NCI-H2227 treated with DMSO at 0.1 percent for 48 hours (cell line): ENCODE measurements around the gene CXCL9.
"Not testable (repeated sequence)": the region's sequence is repeated elsewhere in the genome, so short reads cannot be mapped to it uniquely, and the experiment has no call there.

Experiments used
- DNase-seq: peaks from one replicate; lab custom pipeline; 2025; lab: John Stamatoyannopoulos, UW

CXCL9 gene

DNA sequence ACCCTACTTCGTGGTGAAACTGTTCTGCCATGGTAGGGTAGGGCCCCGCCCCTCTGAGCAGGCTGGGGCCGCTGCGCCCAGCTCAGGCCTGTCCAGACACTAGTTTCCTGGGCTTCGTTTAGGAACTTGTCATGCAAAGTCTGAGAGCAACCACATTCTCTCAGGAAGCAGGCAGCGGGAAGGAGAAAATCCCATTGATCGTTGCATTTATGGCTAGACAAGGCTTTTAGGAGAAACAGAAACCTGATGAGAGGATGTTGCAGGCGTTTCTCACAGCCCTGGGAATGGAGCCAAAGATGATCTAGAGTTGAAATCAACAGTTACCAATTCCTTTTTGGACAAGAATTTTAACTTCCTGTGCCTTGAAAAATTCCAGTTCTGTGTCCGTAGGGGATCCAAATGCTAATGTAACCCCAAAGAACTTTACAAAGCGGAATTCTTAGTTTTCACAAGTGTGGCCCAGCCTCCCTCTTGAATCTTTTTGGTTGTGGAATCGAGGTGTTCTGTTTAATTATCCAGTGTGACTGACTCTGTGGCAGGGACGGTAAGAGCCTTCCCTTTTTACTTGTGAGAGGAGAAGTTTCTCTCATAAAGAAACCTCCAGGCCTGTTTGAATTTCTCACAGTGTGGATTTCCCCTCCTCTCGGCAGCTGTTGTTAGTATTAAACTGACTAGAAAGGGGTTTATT is 4.5 kb upstream of the CXCL9 start:
- no peak for DNase-seq

DNA sequence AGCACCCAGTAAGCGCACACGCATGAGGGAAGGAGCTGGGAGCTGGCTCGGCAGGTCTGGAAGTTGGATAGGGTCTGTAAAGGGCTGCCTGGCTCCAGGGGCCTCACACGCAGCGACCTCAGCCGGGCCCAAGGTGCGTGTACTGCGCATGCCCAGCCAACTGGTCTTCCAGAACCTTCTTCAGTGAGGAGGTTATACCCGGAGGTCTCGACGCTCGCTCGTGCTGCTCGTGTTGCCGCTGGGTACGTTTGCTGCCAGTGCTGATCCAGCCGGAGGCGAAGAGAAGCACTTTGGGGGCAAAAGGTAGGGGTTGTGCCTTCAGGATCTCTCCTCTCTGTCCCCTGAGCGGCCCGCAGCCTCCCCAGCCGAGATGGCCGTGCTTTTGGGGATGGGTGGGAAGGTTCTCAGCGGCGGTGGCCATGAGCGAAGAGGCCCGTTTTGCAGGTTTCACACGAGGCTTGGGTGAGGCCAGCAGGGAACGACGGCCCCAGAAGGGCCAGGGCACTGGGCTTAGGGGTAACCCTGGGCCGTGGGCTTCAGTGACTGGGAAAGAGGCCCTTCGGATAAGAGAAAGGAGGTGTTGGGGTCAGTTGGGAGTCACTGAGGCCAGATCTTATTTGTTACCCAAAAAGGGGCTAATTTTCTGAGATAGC is 3.8 kb upstream of the CXCL9 start:
- no peak for DNase-seq

- no peak for DNase-seq
Observed at GRCh38 chr4:76010576-76010975, 3.3 kb upstream of the CXCL9 start.

GRCh38 chr4:76009311-76009710 is 2.0 kb upstream of the CXCL9 start:
- DNase-seq = no peak

DNA sequence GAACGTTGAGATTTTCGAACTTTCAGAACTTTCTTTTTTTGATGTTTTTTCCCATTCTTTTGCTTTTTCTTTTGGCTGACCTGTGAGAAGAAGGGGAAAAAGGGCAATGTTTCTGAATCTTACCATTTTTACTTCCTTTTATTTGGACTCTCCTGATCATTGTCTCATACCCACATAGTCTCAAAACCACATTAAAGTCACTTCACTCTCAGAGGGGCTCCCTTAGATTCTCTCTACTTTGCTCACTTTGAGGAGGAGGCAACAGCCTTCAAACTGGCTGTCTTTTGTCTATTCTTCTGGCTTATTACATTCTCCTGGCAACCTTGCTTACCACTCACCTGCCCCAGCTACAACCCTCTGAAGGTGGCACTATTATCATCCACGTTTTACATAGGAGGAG is 3.7 kb downstream of the CXCL9 start:
- DNase-seq = no peak

GRCh38 chr4:76003035-76003434 is 4.3 kb downstream of the CXCL9 start:
- no peak for DNase-seq

DNA sequence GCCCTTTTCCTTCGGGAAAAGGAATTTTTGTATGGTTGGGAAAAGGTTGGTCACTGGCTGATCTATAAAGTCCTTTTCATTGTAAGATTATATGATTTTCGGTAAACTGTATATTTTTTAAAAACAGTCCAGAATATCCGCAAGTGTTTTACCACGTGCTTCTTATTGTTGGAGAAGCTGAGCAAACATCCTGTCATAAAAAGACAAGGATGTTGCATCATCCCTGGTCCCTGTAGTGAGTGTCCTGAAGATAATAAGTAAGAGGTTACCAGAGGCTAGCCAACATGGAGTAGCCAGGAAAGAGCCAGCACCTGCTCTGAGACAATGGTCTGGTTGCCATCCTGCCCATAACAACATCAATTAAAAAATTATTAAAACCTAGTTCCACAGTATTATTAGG is 5.1 kb downstream of the CXCL9 start:
- DNase-seq = no peak

DNA sequence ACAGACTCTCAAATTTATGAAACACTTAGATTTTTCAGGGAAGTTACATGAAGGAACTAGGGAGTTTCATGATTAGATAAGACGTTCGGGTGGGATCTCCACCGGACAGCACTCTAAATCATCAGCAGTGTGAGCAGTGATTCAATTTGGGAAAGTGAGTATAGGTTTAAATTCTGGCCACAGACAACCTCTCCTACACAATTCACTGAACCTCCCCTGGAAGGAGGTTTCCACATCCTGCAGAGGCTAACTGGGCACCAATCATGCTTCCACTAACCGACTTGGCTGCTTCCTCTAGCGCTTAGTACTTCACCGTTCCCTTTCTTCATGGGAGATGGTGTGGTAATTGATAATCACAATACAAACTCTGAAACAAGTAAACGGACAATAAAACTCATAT is 5.6 kb downstream of the CXCL9 start:
- no peak for DNase-seq

DNA sequence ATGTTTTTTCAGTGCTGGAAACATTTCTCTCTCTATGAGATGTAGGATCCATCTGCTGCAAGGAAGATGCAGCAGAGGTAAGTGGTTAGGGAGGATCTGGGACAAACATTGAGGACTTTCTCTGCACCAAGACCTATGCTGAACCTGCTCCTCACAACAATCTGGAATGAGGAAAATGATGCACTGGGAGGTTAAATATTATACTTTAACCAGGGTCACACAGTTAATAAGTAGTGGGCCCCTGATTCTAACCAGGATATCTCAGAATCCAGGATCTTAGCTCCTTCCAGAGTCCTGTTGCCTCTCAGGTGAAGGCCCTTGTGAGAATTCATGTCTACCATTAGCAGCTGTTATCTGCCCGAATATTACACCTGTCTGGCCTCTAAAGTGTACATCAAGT is 7.0 kb downstream of the CXCL9 start:
- DNase-seq = no peak

- DNase-seq = not testable (repeated sequence)
Observed at GRCh38 chr4:75998525-75999147, 8.7 kb downstream of the CXCL9 start.

GRCh38 chr4:75997946-75998345 is 9.4 kb downstream of the CXCL9 start:
- DNase-seq = no peak

DNA sequence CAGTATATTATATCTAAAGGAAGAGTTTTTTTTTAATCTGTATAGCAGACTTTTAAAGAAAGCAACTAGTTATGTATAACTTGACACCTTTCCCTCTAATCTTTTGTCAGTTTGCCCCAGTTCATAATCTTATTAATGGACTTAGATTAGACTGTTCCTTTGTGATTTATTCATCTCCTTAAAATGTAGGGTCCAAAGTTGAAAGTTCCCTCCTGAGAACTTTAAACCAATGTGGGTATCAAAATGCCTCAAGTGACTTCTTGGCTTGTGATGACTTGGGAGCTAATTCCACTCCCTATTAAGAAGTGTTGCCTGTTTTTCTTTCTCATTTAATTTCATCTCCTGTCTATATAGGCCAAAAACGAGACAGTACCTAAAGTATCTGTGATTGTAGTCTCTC is 10.2 kb downstream of the CXCL9 start:
- no peak for DNase-seq

DNA sequence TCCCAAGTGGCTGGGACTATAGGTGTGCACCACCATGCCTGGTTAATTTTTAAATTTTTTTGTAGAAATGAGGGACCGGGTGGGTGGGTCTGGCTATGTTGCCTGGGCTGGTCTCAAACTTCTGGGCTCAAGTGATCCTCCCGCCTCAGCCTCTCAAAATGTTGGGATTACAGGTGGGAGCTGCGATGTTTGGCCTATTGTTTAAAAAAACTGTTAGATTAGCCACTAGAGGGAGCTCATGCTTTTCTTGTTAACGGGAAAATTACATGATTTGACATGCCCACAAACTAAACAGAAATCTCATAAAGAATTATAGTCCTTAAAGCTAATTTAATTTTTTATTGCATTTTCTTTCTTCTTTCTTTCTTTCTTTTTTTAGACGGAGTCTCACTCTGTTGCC is 11.6 kb downstream of the CXCL9 start:
- DNase-seq = peak; percentile 12

DNA sequence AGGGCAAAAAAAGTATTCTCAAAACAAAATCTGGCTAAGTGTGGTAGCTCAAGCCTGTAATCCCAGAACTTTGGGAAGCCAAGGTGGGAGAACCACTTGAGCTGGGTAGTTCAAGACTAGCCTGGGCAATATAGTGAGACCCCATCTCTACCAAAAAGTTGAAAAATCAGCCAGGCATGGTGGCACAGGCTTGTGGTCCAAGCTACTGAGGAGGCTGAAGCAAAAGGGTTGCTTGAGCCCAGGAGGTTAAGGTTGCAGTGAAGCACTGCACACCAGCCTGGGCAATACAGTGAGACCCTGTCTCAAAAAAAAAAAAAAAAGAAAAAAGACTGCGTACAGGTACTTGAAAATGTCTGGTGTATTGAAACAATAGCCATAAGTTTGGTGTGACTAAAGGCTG is 14.8 kb downstream of the CXCL9 start:
- no peak for DNase-seq

DNA sequence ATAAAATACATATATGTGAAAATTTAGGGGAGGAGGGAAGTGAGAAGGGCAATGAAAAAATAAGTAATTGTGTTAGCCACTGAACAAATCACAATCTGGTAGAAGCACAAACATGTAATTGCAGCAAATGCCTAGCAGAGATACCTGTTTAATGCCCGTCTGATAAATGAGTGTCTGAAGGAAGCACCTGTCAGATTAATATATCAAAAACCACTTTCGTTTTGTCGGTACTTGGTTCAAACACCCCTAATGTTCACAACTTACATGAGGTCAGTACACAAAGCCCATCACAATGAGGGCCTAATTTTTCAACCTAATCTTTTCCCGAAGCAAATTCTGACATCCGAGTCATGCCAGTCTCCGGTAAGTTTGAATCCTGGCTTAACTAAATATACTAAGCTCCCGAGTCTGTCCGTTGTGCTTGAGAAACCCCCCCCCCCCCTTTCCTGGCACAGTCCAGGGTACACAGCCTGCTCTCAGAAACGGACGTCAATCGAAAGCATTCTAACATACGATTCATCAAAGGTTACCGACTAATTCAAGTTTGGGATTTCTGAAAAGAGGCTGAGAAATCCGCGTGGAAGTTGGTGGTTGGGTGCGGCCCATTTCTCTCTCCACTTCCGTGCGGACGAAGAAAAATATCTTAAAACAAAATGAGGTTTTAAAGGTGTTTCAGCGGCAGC is 17.3 kb downstream of the CXCL9 start:
- DNase-seq = no peak

DNA sequence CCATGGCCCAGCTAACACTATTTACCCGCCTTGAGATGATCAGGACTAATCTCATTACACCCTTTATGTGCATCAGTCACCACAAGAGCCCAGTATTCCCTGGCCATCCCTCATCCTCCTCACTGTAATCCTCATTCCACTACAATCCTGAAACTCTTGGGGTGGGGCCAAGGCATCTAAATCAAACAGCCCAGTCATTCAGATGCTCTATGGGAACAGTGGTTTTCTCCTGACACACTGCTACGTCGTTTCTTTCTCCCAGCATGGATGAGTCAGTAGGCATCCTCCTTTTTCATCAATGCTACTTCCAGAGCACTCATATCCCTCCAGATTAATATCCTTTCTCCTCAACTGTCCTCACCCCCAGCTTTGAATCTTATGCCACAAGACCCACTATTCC is 22.2 kb downstream of the CXCL9 start:
- DNase-seq = no peak

GRCh38 chr4:75980576-75980975 is 26.7 kb downstream of the CXCL9 start:
- no peak for DNase-seq

GRCh38 chr4:75976177-75976576 is 31.1 kb downstream of the CXCL9 start:
- no peak for DNase-seq

- DNase-seq = no peak
Observed at GRCh38 chr4:75973766-75974165, 33.5 kb downstream of the CXCL9 start.

- no peak for DNase-seq
Observed at GRCh38 chr4:75968084-75968483, 39.2 kb downstream of the CXCL9 start.

GRCh38 chr4:75963558-75963957 is 43.8 kb downstream of the CXCL9 start:
- DNase-seq = no peak

DNA sequence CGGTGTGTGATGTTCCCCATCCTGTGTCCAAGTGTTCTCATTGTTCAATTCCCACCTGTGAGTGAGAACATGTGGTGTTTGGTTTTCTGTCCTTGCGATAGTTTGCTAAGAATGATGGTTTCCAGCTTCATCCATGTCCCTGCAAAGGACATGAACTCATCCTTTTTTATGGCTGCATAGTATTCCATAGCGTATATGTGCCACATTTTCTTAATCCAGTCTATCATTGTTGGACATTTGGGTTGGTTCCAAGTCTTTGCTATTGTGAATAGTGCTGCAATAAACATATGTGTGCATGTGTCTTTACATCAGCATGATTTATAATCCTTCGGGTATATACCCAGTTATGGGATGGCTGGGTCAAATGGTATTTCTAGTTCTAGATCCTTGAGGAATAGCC is 45.2 kb downstream of the CXCL9 start:
- not testable (repeated sequence) for DNase-seq

GRCh38 chr4:75958546-75958945 is 48.8 kb downstream of the CXCL9 start:
- not testable (repeated sequence) for DNase-seq
